ENCODE data around the gene DUSP14.

DUSP14 gene

GRCh38 chr17:37517881-37518280 is 28.2 kb downstream of the DUSP14 start:
- no peak for DNase-seq

DNA sequence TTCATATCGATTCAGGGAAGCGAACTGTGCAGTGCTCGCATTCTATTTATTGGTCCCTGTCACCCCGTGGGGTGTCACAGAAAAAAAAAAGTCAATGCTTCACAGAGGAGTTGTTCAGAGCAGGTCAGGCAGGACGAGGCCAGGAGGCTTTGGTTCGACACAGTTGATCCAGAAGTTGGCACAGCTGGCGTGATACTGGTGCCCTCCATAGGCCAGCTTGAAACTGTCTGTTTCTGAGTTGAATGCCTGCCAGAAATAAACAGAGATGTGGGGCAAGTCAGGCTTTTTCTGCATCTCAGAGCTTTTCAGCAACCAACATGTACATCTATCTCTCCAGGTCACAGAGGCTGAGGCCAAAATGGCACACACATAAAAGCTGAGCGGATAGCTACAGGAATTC is 29.1 kb downstream of the DUSP14 start:
- no peak for DNase-seq

DNA sequence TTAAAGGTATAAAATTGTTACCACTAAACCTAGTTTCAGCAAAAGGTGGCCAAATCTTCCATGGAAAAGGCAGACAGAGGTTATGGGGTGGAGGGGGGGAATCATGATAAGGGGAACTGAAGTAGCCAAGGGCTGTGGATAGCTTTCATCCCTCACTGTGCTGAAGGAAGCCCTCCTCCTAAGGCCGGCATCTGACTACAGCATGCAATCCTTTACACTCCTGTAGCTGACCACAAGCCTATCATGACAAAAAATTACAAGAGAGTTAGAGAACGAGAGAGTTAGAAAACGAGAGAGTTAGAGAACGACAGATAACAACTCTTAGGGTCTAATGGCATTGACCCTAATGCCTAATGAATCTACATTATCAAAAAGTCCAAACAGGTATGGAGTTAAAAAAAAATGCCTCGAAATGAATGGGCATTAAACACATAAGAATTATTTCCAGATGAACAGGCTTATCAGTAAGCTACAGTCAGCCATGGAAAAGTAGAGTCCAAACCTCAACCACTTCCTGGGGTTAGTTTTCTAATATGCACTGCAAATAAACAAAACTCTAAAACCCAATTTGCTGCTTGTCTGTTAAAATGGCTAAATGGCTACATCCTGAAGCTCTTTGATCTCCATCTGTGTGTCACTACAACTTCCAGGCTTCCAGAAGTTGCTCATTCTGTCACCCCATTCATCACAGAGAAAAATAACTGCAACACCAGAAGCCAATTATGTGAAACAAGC is 29.7 kb downstream of the DUSP14 start:
- DNase-seq, result no peak

GRCh38 chr17:37520174-37520573 is 30.5 kb downstream of the DUSP14 start:
- DNase-seq, result no peak

- DNase-seq, result no peak
Observed at GRCh38 chr17:37521821-37522220, 32.1 kb downstream of the DUSP14 start.

- DNase-seq, result no peak
Observed at GRCh38 chr17:37523715-37524219, 34.1 kb downstream of the DUSP14 start.

DNA sequence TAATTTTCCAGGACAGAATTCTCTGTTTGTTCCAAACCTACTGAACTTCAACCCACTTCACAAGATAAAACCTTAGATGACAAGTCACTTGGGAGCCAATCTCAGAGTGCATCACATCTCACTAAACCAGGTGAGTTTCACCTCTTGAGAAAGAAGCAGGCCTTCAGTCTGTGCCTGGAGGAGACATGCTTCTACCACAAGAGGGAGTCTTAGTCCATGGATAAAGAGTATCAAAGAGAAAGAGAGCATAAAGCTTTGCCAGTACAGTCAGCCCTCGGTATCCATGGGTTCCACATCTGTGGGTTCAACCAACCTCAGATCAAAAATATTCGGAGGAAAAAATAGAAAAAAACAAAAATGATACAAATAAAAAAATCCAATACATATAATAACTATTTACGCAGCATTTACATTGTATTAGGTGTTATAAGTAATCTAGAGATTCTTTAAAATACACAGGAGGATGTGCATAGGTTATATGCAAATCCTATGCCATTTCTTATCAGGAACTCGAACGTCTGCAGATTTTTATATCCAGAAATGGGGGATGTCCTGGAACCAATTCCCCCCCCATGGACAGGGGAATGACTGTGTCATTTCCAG is 37.7 kb downstream of the DUSP14 start:
- DNase-seq, result peak; percentile 62

GRCh38 chr17:37530420-37530819 is 40.7 kb downstream of the DUSP14 start:
- DNase-seq, result no peak

GRCh38 chr17:37532756-37533155 is 43.1 kb downstream of the DUSP14 start:
- DNase-seq, result no peak

- DNase-seq, result no peak
Observed at GRCh38 chr17:37535906-37536305, 46.2 kb downstream of the DUSP14 start.

- no peak for DNase-seq
Observed at GRCh38 chr17:37538981-37539659, 49.4 kb downstream of the DUSP14 start.

GRCh38 chr17:37541880-37542660 is 52.4 kb downstream of the DUSP14 start:
- no peak for DNase-seq

DNA sequence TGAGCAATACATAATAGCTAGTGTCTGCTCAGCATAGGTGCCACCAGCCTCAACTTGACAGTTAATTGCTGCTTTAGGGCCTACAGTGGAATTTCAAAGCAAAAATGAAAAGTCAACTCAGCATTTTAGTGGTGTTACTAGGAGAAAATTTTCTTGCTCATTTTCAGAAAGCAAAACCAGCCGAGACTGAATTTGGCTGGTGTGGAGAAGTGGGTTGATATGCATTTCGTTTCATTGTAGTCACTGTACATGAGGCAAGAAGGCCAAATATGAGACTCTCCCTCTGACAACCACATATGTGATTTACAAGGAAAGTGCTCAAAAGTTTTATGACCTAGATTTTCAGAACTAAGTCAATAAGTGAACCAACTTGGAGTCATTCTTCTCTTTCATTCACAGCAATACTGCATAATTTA is 54.0 kb downstream of the DUSP14 start:
- DNase-seq, result no peak

DNA sequence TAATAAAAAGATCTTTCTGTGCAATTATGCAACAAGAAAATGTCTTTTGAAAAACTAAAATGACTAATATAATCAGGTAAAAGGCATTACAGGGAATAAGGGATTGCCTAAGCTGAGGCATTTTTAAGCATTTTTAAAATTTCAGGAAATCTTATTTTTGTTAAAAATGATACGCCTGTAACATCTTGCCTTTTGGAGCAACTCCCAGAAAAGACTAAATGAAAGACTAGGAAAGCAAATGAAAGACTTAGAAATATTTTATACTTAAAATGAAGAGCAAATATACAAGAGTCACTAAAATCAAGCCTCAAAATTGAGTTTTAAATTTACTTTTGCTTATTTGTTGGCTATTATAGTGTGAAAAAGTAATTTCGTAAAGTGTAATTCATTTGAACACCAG is 55.8 kb downstream of the DUSP14 start:
- DNase-seq, result no peak

DNA sequence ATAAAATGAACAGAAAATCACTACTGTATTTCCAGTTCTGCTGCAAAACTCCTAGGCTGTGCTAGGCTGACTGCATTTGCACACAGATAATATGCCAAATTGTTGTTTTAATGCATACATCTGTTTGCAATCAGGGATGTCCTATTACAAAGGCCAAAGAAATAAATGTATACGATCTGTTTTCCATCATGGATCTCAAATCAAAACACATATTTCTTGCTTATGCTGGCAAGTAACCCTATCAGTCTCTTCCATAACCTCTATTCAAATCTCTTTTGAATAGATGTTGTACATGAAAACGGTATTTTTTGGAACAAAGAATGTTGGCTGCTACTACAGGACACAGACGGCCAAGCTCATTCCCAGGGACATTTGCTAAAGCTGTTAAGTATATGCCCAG is 56.6 kb downstream of the DUSP14 start:
- DNase-seq, result no peak

GRCh38 chr17:37547986-37548385 is 58.3 kb downstream of the DUSP14 start:
- no peak for DNase-seq

- no peak for DNase-seq
Observed at GRCh38 chr17:37551788-37552187, 62.1 kb downstream of the DUSP14 start.

DNA sequence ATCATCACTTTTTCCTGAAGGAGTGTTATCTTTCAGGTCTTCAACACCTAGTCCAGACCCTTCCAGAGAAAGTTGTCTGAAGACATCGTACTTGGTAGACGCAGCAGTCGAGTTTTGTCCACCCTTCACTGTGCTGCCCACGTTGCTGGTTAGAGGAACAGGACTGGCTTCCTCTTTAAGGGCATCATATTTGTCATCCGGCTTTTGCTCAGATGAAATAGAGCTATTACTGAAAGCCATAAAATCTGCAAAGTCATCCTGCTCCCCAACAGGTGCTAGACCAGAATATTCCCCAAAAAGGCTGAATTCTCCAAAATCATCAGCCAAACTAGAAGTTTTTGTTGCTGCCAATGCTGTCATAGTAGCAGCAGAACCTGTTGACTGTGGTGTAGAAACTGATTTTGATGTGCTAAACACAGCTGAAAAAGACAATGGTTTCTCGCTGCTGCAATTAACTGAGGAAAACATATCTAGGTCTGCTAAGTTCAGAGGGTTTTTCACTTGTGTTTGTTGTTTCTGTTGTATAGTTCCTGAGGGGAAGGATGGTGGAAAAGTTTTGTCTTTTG is 63.8 kb downstream of the DUSP14 start:
- DNase-seq, result no peak

GRCh38 chr17:37555386-37555785 is 65.7 kb downstream of the DUSP14 start:
- no peak for DNase-seq

GRCh38 chr17:37557482-37557881 is 67.8 kb downstream of the DUSP14 start:
- no peak for DNase-seq

DNA sequence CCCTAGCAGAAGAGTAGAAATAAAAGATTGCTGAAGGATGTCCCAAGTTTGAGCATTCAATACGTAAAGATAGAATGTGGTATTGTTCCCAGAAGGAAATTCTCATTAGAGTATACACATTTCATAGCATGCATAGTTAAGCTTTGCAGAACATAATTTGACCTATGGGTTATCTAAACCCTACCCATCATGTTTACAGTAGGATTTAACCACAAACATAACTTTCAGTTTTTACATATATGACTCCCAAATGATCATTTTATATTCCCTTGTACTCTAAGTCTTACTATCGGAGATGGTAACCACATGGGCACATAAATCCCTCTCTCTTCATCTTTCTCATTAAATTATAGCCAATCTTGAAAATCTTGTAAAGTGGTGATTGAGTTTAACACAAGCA is 68.6 kb downstream of the DUSP14 start:
- no peak for DNase-seq

- no peak for DNase-seq
Observed at GRCh38 chr17:37562016-37562745, 72.5 kb downstream of the DUSP14 start.

Data from NCI-H510A treated with DMSO at 0.1 percent for 48 hours (cell line).